ENCODE data around the gene HOXA7.
A peak's percentile ranks its signal among the peaks of the same experiment; 100 is the strongest.

Gene HOXA7

GRCh38 chr7:27150568-27151340, 5.7 kb downstream of the HOXA7 start:
- H3K4me3 ChIP-seq (ENCODE audit: low read depth, low read length), result peak overlapping the region; percentile 28

GRCh38 chr7:27149842-27150567, 6.5 kb downstream of the HOXA7 start:
- no peak overlapping the region; the same call in 1 of the 2 replicates for H3K4me3 ChIP-seq (ENCODE audit: low read depth, low read length)
- TF ChIP-seq CTCF (IDR thresholded peaks at IDR 0.05; ENCODE audit: insufficient read depth, low read depth, low read length, missing control alignments), result no peak
- DNase-seq (ENCODE audit: low read depth), result no peak

More at GRCh38 chr7:27150568-27151340, 5.7 kb downstream of the HOXA7 start:
- TF ChIP-seq CTCF (IDR thresholded peaks at IDR 0.05; ENCODE audit: insufficient read depth, low read depth, low read length, missing control alignments), result peak; percentile 84
- DNase-seq (ENCODE audit: low read depth), result peak; percentile 73

GRCh38 chr7:27148756-27149641, 7.5 kb downstream of the HOXA7 start:
- TF ChIP-seq CTCF (IDR thresholded peaks at IDR 0.05; ENCODE audit: insufficient read depth, low read depth, low read length, missing control alignments), result no peak
- no peak for DNase-seq (ENCODE audit: low read depth)
- H3K4me3 ChIP-seq (ENCODE audit: low read depth, low read length), result no peak overlapping the region

- no peak overlapping the region for H3K4me3 ChIP-seq (ENCODE audit: low read depth, low read length)
- no peak for DNase-seq (ENCODE audit: low read depth)
- TF ChIP-seq CTCF (IDR thresholded peaks at IDR 0.05; ENCODE audit: insufficient read depth, low read depth, low read length, missing control alignments), result no peak
Observed at GRCh38 chr7:27148031-27148755, 8.3 kb downstream of the HOXA7 start.

- H3K4me3 ChIP-seq (ENCODE audit: low read depth, low read length), result no peak within 1 kb of the TSS
- DNase-seq (ENCODE audit: low read depth), result no peak
Observed at GRCh38 chr7:27147199-27148030, 9.1 kb downstream of the HOXA7 start, which contains the start of gene HOXA6. HOXA6 (minus strand) TSS chr7:27147774; CDS start chr7:27147749, 25 bp downstream.

More at GRCh38 chr7:27147199-27148030, 9.1 kb downstream of the HOXA7 start, which contains the start of gene HOXA6:
- TF ChIP-seq CTCF (IDR thresholded peaks at IDR 0.05; ENCODE audit: insufficient read depth, low read depth, low read length, missing control alignments), result no peak

All from GM12865 (cell line).